DND-41 (cell line): ENCODE measurements around the gene MAP1LC3B2.

Experiments
- ATAC-seq: fragments of 200-7000 bp; cut with Tn5 transposase; 3 replicates; pipeline ENCODE4 v1.9.1; 2021; ENCODE audit warnings: low read depth; ENCODE audit not compliant: insufficient read depth
- DNase-seq: peaks from one replicate; pipeline ENCODE4 v3.0.0-alpha.2; 2020
- H2AFZ ChIP-seq: 2 replicates; pipeline ENCODE4 v1.6.0; 2012; ENCODE audit warnings: low read depth, low read length
- H3K27ac ChIP-seq: 2 replicates; pipeline ENCODE4 v1.5.1; 2012; ENCODE audit warnings: low read length, inconsistent platforms
- H3K27me3 ChIP-seq: fragments of 200-600 bp; sonication (generic); 2 replicates; pipeline ENCODE4 v1.6.0; 2012; ENCODE audit warnings: low read length, mild to moderate bottlenecking, inconsistent platforms; ENCODE audit not compliant: insufficient read depth, poor library complexity
- H3K36me3 ChIP-seq: 2 replicates; pipeline ENCODE4 v1.5.1; 2012; ENCODE audit warnings: low read length, inconsistent platforms; ENCODE audit not compliant: insufficient read depth
- H3K4me1 ChIP-seq: 2 replicates; pipeline ENCODE4 v1.5.1; 2012; ENCODE audit warnings: mild to moderate bottlenecking, low read length; ENCODE audit not compliant: insufficient read depth
- H3K4me2 ChIP-seq: 2 replicates; pipeline ENCODE4 v1.6.0; 2012; ENCODE audit warnings: mild to moderate bottlenecking, moderate library complexity, low read length, inconsistent platforms; ENCODE audit not compliant: insufficient read depth
- H3K4me3 ChIP-seq, 2 experiments: fragments of 200-600 bp in 1 of 2; shearing (Covaris generic) in 1 of 2; 2 replicates each; pipeline ENCODE4 v1.5.1; 2012 to 2016; ENCODE audit warnings: inconsistent platforms in 2 of 2, low read length in 2 of 2, mild to moderate bottlenecking in 2 of 2, low read depth in 1 of 2, moderate library complexity in 1 of 2
- H3K79me2 ChIP-seq: 2 replicates; pipeline ENCODE4 v1.6.0; 2012; ENCODE audit warnings: low read length, inconsistent platforms; ENCODE audit not compliant: insufficient read depth
- H3K9ac ChIP-seq: 2 replicates; pipeline ENCODE4 v1.6.0; 2012; ENCODE audit warnings: low read depth, mild to moderate bottlenecking, inconsistent platforms, low read length, moderate library complexity
- H3K9me3 ChIP-seq: 2 replicates; pipeline ENCODE4 v1.5.1; 2012; ENCODE audit warnings: low read length, moderate library complexity, mild to moderate bottlenecking, inconsistent platforms; ENCODE audit not compliant: insufficient read depth, severe bottlenecking
- H4K20me1 ChIP-seq: 2 replicates; pipeline ENCODE4 v1.6.0; 2012; ENCODE audit warnings: low read length; ENCODE audit not compliant: insufficient read depth
- EZH2 ChIP-seq: IDR thresholded peaks from 3 replicates; pipeline ENCODE4 v1.6.1; 2012; ENCODE audit warnings: borderline replicate concordance, low read depth, mild to moderate bottlenecking, moderate library complexity, low read length, inconsistent platforms; ENCODE audit not compliant: severe bottlenecking
- TF ChIP-seq, protein P1 (sequence below): IDR thresholded peaks from 2 replicates; pipeline ENCODE4 v1.5.1; 2012; ENCODE audit warnings: borderline replicate concordance, low read length, moderate library complexity, mild to moderate bottlenecking; ENCODE audit not compliant: poor library complexity, severe bottlenecking; ENCODE audit errors: extremely low read depth

Gene MAP1LC3B2

DNA sequence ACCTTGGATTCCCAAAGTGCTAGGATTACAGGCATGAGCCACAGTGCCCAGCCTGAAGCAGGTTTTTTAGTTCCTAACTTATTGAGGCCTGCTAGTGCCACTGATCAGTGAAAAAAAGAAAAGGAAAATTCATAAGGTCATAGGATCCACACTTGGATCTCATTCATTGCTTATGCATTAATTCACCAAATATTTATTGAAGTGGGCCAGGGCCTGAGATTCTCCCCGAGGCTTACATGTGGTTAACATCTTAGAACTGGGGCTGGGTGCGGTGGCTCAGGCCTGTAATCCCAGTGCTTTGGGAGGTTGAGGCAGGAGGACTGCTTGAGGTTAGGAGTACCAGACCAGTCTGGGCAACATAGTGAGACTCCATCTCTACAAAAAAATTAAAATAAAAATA, 29.5 kb upstream of the MAP1LC3B2 start:
- peaks cover 24% of the 10 kb centered on the region for H3K4me1 ChIP-seq
- H3K9ac ChIP-seq: no peak overlapping the region
- TF ChIP-seq EZH2: no peak
- TF ChIP-seq, protein P1, sequence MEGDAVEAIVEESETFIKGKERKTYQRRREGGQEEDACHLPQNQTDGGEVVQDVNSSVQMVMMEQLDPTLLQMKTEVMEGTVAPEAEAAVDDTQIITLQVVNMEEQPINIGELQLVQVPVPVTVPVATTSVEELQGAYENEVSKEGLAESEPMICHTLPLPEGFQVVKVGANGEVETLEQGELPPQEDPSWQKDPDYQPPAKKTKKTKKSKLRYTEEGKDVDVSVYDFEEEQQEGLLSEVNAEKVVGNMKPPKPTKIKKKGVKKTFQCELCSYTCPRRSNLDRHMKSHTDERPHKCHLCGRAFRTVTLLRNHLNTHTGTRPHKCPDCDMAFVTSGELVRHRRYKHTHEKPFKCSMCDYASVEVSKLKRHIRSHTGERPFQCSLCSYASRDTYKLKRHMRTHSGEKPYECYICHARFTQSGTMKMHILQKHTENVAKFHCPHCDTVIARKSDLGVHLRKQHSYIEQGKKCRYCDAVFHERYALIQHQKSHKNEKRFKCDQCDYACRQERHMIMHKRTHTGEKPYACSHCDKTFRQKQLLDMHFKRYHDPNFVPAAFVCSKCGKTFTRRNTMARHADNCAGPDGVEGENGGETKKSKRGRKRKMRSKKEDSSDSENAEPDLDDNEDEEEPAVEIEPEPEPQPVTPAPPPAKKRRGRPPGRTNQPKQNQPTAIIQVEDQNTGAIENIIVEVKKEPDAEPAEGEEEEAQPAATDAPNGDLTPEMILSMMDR: no peak
- no peaks in the 10 kb centered on the region for H3K9me3 ChIP-seq
- ATAC-seq (no peak), DNase-seq (no peak)
- H3K36me3 ChIP-seq: no peaks in the 10 kb centered on the region
- H3K27ac ChIP-seq: no peak overlapping the region
- H3K27me3 ChIP-seq: no peaks in the 10 kb centered on the region
- no peaks in the 10 kb centered on the region for H4K20me1 ChIP-seq
- no peak overlapping the region for H3K4me3 ChIP-seq
- no peak overlapping the region for H2AFZ ChIP-seq
- no peaks in the 10 kb centered on the region for H3K79me2 ChIP-seq
- no peak overlapping the region for H3K4me2 ChIP-seq

DNA sequence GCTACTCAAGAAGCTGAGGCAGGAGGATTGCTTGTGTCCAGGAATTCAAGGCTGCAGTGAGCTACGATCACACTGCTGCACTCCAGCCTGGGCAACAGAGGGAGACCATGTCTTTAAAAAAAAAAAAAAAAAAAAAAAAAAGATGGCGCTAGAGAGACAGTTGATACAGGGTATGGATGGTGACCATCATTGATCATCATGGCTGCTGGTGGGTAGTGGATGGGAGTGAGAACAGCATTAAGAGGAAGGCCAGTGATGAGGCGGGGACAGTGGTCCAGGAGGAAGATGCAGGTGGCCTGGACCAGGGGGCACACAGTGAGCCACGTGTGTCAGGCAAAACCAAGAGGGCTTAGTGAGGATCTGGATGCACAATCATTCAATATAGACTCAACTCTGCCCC, 26.8 kb upstream of the MAP1LC3B2 start:
- Histone ChIP-seq H4K20me1 (no peaks in the 10 kb centered on the region), H3K9me3 (no peaks in the 10 kb centered on the region), H3K9ac (peak overlapping the region; percentile 62; the same call in 1 of the 2 replicates), H3K27me3 (no peaks in the 10 kb centered on the region), H3K4me1 (peaks cover 24% of the 10 kb centered on the region), H3K79me2 (no peaks in the 10 kb centered on the region), H3K4me2 (peak overlapping the region; percentile 97), H3K36me3 (no peaks in the 10 kb centered on the region), H3K4me3 (peak overlapping the region in 1 of 2 experiments; percentile 74; a peak in 2 of 4 replicates), H3K27ac (peak overlapping the region; percentile 78), H2AFZ (peak overlapping the region; percentile 92)
- TF ChIP-seq EZH2: no peak
- TF ChIP-seq, protein P1: peak; percentile 15
- ATAC-seq: no peak
- DNase-seq: no peak

DNA sequence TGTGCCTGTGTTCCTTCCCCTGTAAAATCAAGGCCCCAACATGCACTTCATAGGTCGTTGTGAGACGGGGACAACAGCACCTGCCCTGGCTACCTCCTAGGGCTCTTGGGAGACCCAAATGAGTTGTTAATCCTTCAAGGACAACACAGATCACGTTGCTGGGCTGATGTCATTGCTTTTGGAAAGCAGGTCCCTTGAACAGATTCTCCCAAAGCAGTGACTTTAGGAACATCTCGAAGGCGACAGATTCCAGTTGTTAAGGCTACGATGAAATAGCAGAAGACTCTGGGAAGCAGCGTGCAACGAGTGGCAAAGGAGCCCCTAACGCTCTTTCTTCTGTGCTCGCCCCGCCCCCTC, 26.2 kb upstream of the MAP1LC3B2 start:
- Histone ChIP-seq H3K4me1 (peaks cover 24% of the 10 kb centered on the region), H3K9me3 (no peaks in the 10 kb centered on the region), H3K27ac (peak overlapping the region; percentile 78), H3K36me3 (no peaks in the 10 kb centered on the region), H2AFZ (peak overlapping the region; percentile 92), H3K4me3 (peak overlapping the region; percentile 36 to 74), H3K9ac (peak overlapping the region; percentile 62), H3K79me2 (no peaks in the 10 kb centered on the region), H3K27me3 (no peaks in the 10 kb centered on the region), H4K20me1 (no peaks in the 10 kb centered on the region), H3K4me2 (peak overlapping the region; percentile 97)
- peak; percentile 58 for ATAC-seq
- no peak for DNase-seq
- TF ChIP-seq, protein P1: no peak
- no peak for TF ChIP-seq EZH2
